ENCODE measurements around the gene SLC24A5.

Gene SLC24A5

GRCh38 chr15:48120745-48121144, at the start of gene SLC24A5:
TSS of gene SLC24A5 (plus strand) at chr15:48120990. CDS start at chr15:48121045, 55 bp downstream.
- no peak for DNase-seq

- DNase-seq: no peak
Observed at GRCh38 chr15:48072941-48073340, 47.8 kb upstream of the SLC24A5 start.

- DNase-seq: no peak
Observed at GRCh38 chr15:48073881-48074280, 46.9 kb upstream of the SLC24A5 start.

- no peak for DNase-seq
Observed at GRCh38 chr15:48076454-48076853, 44.3 kb upstream of the SLC24A5 start.

- no peak for DNase-seq
Observed at GRCh38 chr15:48077616-48078184, 43.1 kb upstream of the SLC24A5 start.

- no peak for DNase-seq
Observed at GRCh38 chr15:48084759-48085590, 35.8 kb upstream of the SLC24A5 start.

GRCh38 chr15:48085591-48085930, 35.2 kb upstream of the SLC24A5 start:
- no peak for DNase-seq

- no peak for DNase-seq
Observed at GRCh38 chr15:48086133-48086532, 34.7 kb upstream of the SLC24A5 start.

GRCh38 chr15:48086576-48086975, 34.2 kb upstream of the SLC24A5 start:
- no peak for DNase-seq

GRCh38 chr15:48087844-48088243, 32.9 kb upstream of the SLC24A5 start:
- DNase-seq: no peak

- DNase-seq: no peak
Observed at GRCh38 chr15:48089702-48090101, 31.1 kb upstream of the SLC24A5 start.

GRCh38 chr15:48090115-48090514, 30.7 kb upstream of the SLC24A5 start:
- DNase-seq: no peak

GRCh38 chr15:48090666-48091065, 30.1 kb upstream of the SLC24A5 start:
- DNase-seq: no peak

- no peak for DNase-seq
Observed at GRCh38 chr15:48091522-48091921, 29.3 kb upstream of the SLC24A5 start.

- no peak for DNase-seq
Observed at GRCh38 chr15:48096355-48096786, 24.4 kb upstream of the SLC24A5 start.

- no peak for DNase-seq
Observed at GRCh38 chr15:48096813-48097212, 24.0 kb upstream of the SLC24A5 start.

GRCh38 chr15:48097264-48097663, 23.5 kb upstream of the SLC24A5 start:
- DNase-seq: no peak

GRCh38 chr15:48101376-48101961, 19.3 kb upstream of the SLC24A5 start:
- no peak for DNase-seq

- no peak for DNase-seq
Observed at GRCh38 chr15:48102167-48102566, 18.6 kb upstream of the SLC24A5 start.

- no peak for DNase-seq
Observed at GRCh38 chr15:48103647-48104046, 17.1 kb upstream of the SLC24A5 start.

GRCh38 chr15:48105936-48106335, 14.9 kb upstream of the SLC24A5 start:
- no peak for DNase-seq

- DNase-seq: no peak
Observed at GRCh38 chr15:48109212-48109611, 11.6 kb upstream of the SLC24A5 start.

GRCh38 chr15:48109856-48110531, 10.8 kb upstream of the SLC24A5 start:
- DNase-seq: no peak

- DNase-seq: no peak
Observed at GRCh38 chr15:48112242-48112641, 8.5 kb upstream of the SLC24A5 start.
